Hematopoietic multipotent progenitor cell treated with erythropoietin and hydrocortisone succinate and interleukin-3 and kit ligand, for 4 days (in vitro differentiated cells): ENCODE data around the gene ST14.
A peak's percentile ranks its signal among the peaks of the same experiment; 100 is the strongest.
"Not testable (repeated sequence)": the region's sequence is repeated elsewhere in the genome, so short reads cannot be mapped to it uniquely, and the experiment has no call there.

Source experiments
- DNase-seq: peaks from one replicate; pipeline ENCODE4 v3.0.0-alpha.2; 2015

Gene ST14

DNA sequence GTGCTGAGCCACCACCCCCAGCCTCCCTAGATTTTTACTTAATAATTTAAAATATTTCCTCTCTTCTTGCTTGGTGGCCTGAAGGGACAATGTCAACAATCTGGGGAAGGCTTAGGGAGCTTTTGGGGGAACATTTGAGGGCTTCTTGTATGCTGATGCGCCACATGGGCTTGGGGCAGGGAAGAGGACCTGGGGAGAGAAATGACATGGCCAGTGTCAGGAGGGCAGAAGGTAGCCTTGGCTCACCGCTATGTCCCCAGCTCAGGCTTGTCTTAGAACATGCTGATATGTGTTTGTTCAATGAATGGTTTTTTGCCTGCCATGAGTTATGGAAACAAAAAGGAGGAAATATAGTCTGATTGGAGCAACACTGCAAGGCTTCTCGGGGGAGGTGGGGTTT is 51.6 kb downstream of the ST14 start:
- DNase-seq: no peak

DNA sequence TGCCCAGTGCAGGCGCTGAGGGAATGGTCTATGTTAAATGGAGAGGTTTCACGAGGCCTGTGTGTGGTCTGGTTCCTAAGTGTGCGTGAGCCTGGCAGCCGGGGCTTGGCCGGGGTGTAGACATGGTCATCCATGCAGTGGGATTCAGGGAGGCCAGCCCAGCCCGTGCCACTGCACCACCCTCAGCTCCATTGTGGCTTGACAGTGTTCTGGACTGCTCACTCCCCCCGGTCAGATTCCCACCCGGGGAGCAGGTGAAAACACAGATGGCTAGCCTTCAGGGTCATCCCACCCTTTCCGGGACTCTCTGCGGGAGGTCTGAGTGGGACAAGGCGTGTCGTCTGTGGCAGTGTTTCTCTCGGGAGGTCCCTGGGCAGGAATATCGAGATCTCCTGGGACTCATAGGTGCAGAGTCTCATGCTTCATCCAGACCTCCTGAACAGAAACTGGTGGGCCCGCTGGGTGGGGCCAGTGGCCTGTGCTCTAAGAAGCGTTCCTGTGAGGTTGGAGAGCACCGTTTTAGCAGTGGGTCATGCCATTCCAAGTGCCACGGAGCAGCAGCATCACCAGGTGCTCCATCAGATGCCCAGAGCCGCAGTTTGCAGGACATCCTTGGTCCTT is 52.3 kb downstream of the ST14 start:
- DNase-seq: no peak

DNA sequence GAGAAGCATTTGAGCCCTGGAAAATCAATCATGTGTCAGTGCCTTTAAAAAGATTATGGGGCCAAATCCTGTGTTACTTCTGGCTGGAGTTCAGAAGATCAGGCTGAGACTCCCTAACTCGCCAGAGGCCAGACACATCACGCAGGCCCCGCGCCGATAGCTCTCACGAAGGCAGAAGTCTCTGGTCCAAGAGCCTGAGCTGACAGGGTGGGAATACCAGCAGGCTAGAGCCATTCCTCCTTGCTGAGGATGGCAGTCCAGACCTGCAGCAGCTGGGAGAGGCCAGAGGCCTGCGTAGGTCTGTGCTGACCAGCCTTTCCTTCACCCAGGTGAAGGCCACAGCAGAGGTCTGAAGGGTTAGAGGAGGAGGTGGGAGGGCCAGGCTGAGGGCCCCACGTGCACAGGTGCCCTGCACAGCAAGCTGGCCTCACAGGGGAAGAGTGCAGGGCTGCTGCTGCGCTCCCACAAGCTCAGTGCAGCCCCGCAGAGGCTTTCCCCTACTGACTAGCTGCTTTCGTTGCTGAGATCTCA is 52.9 kb downstream of the ST14 start:
- DNase-seq: no peak

DNA sequence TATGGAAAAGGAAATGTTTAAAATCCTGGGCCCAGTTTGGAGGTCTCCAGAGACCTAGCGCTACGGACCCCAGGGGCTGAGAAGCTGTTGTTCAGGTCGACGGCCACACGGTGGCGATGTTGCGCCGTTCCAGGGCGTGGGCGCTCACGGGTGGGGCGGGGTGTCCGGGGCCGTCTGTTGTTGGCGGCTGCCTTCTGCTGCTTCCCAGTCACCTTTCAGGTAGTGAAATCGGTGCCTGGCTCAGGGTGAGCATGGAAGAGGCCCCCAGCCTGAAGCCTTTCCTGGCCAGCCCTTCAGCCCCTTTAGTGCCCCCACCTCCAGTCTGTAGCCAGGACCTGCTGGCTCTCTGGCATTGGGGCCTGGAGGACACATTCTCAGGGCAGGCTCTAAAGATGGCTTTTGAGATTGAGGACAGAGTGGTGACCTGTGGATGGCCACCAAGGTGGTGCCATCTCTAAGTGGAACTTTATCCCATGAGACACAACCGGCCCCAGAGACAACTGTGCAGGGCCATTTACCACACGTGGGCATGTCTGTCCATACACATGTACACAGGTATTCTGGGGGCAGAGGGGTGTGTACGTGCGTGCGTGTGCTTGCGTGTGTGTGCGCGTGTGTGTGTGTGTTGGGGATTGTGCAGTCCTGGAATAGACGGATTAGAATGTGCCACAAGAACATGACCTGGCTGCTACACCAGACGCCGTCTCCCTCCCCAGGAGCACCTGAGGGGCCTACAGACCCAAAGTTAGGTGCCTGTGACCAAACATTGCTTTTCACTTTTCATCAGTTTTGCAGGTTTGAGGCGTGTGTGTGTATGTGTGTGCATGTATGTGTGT is 53.8 kb downstream of the ST14 start:
- DNase-seq: peak; percentile 74

DNA sequence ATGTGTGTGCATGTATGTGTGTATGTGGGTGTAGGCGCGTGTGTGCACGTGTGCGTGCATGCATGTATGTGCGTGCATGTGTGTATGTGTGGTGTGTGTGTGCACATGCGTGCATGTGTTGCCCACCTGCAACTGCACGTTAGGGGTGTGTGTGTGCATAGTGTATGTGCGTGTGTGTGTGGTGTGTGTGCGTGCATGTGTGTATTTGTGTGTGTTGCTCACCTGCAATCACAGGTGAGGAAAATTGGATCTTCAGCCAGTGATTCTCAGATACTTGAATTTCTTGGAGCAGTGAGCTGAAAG is 54.3 kb downstream of the ST14 start:
- no peak for DNase-seq

DNA sequence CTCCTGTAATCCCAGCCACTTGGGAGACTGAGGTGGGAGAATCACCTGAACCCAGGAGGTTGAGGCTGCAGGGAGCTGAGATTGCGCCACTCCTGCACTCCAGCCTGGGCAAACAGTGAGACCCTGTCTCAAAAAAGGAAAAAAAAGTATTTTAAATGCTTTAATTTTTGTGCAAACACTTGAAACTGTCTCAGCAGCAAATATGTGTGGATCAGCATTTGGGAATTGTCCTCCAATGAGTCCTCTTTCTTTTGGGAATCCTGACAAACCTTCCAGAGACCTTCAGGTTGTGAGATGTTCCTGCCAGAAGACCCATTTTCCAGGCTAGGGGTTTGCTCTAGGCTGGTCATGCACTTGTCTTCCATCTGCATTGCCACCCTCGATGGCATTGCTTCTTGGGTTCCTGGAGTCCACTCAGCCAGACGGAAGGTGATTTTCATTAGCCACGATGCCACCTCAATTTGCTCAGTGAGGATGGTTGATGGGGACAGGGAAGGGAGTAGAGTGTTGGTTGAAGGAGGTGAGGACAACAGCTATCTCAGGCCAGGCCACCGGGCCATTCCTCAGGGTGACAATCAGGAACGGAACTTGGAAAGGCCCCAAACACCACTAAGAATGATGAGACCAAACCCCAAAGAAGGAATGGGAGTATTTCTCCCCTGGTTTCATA is 55.4 kb downstream of the ST14 start:
- no peak for DNase-seq

DNA sequence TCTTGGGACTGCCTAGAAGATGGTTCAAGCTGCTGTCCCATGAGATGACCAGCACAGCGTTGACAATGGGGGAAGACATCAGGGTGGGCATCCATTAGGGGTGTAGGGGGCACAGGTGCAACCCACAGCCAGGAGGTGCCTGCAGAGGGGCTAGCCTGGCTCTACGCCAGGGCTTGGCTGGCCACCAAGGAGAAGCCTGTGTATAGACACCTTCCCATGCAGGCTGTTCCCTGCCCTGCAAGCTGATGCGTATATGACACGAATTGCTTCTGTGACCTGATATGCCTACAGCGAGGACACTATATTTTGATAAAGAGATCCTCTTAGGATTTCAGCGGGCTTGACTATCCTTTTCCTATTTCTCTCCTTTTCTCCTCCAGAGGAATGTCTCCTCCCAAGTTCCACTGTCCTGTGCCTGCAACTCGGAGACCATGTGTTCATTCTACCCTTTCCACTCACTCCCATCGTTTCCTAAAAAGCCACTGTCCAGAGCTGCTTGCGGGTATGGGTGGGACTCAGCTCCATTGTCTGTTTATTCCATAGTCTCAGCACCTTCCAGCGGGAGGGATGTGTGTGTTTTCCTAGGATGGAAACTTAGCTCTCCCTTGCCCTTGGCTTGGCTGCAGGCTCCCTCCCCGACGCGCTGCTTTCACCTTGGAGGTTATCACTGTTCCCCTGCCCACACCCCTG is 56.1 kb downstream of the ST14 start:
- no peak for DNase-seq

DNA sequence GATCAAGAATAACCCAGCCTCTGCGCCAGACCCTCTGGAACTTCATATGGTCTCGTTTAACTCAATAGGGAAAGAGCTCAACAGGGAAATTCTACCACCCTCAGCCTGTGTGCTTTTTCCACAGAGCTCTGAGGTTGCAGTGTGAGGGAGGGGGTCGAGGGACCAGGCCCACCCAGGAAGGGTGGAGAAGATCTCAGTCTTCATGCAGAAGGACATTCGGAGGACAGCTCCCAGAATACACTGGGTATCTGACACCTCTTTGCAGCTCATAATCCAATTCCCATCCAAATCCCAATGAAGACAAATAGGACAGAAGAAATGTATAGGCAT is 56.6 kb downstream of the ST14 start:
- no peak for DNase-seq

DNA sequence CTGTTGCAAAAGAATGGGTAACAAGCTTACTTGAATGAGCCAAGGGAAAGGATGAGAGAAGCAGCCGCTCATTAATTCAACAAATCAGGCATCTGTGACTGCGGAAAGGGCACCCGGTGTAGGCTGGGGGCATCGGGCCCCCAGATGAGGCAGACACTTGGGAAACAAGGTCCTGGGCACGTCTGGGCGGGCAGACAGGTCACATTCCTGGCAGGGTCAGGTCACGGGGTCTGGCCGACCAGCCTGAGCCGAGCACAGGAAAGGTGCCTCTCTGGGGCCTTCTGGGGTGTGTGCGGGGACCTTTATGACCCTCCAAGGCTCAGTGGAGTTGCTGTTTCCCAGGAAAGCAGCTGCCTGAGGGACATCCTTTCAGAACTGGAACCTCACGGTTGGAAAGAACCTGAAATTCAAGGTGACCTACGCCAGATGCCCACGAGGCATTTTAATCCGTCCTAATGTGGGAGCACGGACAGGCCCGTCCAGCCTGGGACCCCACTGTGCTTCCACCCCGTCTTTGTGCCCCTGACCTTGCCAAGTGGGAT is 57.1 kb downstream of the ST14 start:
- no peak for DNase-seq

DNA sequence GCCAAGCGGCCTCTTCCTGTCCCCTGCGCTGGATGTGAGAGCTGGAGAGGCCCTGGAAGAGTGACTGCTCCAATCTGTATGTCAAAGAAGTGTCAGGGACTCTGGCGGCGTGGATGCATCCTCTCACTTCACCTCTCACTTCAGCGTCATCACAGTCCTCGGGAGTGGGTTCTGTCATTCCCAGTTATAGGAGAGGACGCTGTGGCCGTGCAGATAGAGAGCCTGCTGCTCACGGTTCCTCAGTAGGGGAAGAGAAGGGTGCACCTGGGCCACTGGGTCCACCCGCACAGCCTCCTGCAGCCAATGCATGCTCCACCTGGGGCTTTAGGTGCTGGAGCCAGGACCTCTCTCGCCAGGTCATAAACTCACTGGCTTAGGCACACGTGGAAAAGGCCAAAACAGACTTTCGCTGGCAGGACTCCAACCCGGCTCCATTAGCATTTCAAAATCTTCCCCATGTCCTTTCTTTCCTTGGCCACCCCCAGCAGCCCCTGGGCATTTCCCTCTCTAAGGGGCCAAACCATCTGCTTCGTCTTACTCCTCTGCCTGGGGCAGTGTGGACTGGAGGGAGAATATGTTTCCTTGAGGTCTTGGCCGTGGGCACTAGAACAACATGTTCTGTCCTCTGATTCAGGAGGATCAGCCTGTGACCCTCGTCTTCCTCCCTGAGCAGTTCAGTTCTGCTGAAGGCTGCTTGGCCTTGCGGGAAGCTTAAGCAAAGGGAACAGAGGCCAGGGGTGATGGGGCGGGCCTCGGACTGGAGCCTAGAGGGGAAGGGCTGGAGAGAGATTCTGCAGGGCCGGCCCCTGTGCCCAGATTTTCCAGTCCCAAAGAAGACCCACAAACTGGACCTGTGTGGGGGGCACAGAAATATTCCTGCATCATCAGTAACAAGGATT is 57.8 kb downstream of the ST14 start:
- no peak for DNase-seq

DNA sequence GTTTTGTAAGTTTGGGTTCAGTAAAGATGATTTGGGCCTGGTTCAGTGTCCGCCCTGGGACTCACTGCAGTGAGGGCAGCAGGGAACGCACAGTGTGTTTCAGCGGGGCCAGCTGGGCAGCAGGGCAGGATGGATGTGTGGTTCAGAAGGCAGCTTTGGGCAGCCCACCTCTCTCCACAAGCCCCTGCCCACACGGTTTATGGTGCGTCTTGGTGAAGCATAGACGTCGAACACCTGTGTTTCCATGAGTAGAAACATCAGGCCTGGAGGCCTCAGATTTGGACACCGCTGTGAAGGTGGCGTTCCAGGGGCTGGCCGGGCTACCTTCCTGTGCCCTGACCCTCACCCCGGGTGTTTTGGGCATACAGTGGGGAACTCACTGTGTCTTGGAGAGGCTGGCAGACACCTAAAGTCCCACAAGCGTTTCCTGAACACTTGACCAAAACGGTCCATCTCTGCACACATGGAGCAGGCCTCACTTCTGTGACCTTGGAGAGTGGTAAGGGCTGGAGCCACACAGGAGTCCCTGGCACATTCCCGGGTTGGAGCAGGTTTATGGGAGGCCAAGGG is 59.0 kb downstream of the ST14 start:
- DNase-seq: no peak

DNA sequence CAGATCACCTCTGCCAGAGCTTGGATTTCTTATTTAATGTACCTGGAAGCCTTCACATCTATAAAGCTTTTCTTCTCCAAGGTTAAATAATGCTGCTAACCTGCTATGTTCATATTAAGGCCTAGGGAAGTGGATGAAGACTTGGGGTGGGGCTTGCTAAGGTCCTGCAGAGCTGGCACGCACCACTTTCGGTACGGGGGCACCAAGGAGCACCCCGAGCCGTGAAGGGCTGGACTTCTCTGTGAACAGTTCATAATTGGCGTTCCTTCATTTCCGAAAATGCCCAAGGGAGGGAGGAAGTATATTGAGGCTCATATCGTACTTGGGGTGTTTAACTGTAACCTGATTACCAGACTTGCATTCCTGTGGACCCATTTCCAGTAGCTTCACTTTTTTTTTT is 59.6 kb downstream of the ST14 start:
- no peak for DNase-seq

DNA sequence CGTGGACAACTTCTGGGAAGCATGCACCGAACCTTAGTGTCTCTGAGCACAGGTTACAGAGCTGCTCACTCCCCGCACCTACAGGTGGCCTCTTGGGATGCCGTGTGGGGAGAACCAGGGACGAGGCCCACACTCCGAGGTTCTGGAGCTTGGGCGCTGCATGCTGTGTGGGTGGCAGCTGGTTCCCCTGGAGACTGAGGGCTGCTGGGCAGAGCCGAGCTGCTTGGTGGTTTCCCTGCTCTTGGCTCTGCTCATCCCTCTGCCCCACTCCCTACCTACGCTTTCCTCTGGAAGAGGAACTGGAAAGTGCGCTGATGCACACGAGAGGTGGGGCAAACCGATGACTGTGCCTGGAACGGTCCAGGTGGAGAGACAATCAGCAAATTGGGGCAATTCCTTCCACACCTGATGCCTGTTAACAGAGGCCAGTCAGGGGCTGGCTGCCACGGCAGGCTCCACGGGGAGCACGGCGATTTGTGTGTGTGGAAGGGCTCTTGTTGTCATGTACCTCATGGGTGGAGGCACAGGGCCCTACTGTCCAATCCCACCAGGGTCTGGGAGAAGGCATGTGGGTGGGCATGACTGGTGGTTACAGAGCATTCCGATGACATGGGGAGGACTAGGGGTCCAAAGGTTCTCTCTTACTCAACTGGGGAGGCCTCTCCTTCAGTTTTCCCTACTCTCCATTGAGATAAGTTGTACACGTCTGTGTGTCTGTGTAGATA is 60.9 kb downstream of the ST14 start:
- DNase-seq: no peak

DNA sequence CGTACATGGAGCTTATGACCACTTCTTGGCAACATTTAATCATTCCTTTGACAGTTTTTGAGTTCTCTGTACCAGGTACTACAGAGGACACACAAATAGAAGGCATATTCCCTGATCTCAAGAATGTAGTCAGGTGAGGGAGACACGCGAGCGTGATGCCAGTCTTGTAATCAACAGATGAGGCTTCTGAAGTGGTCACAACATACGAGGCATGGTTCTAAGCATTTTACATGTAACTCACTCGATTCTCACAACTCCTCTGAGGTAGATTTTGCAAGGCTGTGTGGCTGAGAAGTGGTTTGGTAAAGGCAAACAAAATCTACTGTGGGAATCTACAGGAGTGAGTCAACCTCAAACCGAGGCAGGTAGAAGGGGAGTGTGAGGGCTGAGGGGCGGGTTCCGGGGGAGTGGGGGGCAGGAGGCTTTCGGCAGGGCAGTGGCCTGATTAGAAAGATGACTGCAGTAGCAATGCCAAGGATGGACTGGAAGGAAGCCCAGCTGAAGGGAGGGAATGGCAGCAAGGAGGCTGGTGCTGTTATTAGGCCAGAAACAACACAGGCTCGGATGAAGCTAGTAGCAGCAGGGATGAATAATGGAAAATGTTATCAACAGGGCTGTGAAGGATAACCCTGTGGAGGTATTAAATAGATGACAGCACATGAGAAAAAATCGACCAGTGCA is 63.8 kb downstream of the ST14 start:
- no peak for DNase-seq

DNA sequence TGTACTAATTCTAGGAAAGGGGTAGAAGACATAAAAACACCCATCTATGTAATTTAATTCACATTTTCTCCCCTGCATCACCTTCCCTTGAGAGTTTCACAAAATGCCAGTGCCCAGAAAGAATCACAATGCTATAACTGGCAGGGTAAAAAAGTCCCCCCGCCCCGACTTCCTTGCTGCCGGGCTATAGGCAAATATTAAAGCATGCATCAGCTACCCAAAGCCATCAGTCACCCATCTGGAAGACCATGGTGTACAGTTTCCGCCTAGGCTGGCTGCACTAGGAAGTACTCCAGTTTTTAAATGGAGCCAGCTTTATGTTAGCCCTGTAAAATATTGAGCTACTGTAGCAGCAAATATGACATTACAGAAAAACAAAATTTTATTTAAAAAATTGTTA is 67.8 kb downstream of the ST14 start:
- no peak for DNase-seq

DNA sequence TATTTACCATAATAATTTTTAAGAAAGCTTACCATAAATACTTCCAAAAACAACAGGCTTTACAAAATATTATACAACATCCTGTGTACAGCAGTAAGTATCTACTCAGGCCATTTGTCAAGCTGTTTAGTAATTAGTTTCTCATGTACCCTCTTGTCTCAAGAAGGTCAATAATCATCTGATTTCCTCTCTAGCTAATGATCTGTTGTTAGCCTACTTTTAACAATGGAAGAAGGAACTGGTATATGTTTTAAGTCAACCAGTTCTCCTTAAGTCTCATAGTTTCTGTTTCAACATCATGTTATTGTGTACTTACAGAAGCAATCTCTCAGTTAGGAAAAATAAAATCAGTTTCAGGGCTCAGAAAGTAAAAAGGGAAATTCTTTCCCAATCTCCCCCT is 73.9 kb downstream of the ST14 start:
- not testable (repeated sequence) for DNase-seq

DNA sequence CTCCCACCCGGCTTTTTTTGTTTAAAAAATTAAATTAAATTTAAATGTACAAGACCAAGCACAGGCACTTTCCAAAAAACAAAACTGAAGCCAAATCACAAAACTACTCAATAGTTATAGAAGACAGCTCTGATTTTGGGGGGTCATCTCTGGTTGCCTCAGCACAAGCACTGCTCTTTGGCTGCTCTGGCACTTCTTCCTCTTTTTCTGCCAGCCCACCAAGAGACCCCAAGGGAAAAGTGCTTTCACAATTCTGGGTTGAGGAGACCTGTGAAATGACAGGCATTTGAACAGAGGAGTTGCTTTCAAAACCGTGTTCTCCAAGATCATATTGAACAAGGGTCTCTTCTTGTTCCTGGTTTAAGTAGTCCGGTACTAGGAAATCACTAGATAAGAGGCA is 74.3 kb downstream of the ST14 start:
- DNase-seq: not testable (repeated sequence)

DNA sequence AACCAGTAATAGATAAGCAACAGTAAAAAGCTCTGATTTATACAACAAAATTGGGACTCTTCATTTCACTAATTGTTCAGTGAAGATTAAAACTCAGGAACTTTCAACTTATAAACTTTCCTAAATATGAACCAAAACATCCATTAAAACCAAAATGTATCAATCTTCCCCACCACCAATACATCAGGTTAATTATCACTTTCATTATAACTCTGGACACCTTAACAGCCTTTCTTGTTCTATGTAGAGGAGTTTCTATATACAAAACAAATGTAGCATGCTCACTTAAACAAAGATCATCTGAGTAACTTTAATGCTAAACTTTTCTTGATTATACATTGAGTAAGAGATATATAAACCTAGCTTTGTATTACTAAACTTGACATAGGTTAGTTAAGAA is 74.7 kb downstream of the ST14 start:
- DNase-seq: no peak

DNA sequence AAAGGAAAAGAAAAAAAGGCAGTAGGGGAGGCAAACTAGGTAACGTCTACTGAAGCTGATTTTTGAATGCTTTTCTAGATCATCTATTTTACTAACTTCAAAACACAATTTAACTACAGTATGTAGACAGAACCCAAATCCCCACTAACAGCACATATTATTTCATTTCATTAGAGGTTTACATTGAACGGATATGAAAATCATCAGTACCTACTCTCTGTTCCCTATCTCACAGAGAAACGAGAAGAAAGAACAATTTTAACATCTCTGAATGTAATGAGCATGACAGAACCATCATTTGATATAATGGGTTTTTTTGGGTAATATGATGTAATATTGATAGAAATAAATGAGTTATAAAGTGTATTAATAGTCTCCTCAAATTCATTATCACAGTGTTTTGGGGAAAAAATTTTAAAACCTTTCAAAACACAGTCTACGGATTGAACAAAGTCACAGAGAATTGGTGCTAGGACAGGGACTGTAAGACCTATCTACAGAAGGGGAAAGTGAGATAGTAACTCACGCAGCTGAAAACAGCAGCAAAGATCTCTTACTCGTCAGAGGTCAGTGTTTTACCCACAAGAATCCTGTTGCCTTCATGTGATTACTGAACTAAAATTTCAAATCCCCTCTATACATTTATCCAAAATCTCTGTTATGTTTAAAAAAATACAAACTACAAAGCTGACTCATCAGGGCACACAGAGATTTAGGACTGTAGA is 77.9 kb downstream of the ST14 start:
- DNase-seq: no peak

DNA sequence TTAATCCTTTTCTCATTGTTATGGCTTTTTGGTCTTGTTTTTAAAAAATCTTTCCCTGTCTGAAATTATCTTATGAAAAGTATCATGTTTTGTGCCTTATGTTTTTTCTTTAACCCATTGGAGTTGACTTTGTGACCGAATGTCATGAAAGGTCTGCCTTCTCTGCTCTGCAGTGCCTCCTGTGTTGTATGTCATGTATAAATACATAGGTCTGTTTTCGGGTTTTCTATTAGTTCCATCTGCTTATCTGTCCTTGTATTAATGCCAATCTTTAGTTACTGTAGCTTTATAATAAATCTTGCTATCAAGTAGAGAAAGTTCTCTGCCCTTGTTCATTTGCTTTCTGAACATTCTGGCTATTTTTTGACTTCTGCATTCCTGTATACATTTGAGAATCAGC is 82.1 kb downstream of the ST14 start:
- DNase-seq: peak; percentile 33
